Activated naive CD8-positive, alpha-beta T cell treated with anti-CD3 and anti-CD28 coated beads, Interleukin-2, amount 50 U/mL, for 24 hours (primary cell): ENCODE data around the gene ATP6AP1.
A peak's percentile ranks its signal among the peaks of the same experiment; 100 is the strongest.

ENCODE experiments used
- ATAC-seq: fragments of 150-1000 bp; cut with Tn5 transposase; one replicate; pipeline ENCODE4 v1.10.0; 2021
- DNase-seq: peaks from one replicate; pipeline ENCODE4 v3.0.0; 2021
- H3K27ac Mint-ChIP-seq: one replicate; pipeline ENCODE4 v1.8.0; 2021; ENCODE audit warnings: mild to moderate bottlenecking, mixed read lengths
- H3K27me3 Mint-ChIP-seq: one replicate; pipeline ENCODE4 v1.8.0; 2021; ENCODE audit warnings: mixed read lengths
- H3K36me3 Mint-ChIP-seq: one replicate; pipeline ENCODE4 v1.8.0; 2021; ENCODE audit warnings: low read depth, mixed read lengths
- H3K4me1 Mint-ChIP-seq: one replicate; pipeline ENCODE4 v1.8.0; 2021; ENCODE audit warnings: mixed read lengths
- H3K4me3 Mint-ChIP-seq: one replicate; pipeline ENCODE4 v1.8.0; 2021; ENCODE audit warnings: mild to moderate bottlenecking, moderate library complexity, mixed read lengths
- H3K9me3 Mint-ChIP-seq: one replicate; pipeline ENCODE4 v1.8.0; 2021; ENCODE audit warnings: mixed read lengths

ATP6AP1 gene

DNA sequence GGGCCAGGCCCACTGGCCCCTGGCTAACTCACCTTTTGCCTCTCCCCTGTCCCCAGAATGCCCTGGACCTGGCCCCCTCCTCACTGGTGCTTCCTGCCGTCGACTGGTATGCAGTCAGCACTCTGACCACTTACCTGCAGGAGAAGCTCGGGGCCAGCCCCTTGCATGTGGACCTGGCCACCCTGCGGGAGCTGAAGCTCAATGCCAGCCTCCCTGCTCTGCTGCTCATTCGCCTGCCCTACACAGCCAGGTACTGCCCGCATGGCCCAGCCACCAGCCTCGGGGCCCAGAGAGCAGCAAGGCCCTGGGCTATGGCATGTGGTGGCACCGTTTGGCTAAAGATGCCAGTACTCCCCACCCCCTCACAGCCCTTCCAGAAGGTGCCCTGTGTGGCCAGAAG, 3.7 kb downstream of the ATP6AP1 start:
- ATAC-seq, result no peak
- Mint-ChIP-seq H3K9me3 (no peaks in the 10 kb centered on the region), H3K36me3 (no peaks in the 10 kb centered on the region), H3K27ac (no peak overlapping the region), H3K4me1 (peaks cover 31% of the 10 kb centered on the region), H3K4me3 (no peak overlapping the region), H3K27me3 (no peaks in the 10 kb centered on the region)
- no peak for DNase-seq

DNA sequence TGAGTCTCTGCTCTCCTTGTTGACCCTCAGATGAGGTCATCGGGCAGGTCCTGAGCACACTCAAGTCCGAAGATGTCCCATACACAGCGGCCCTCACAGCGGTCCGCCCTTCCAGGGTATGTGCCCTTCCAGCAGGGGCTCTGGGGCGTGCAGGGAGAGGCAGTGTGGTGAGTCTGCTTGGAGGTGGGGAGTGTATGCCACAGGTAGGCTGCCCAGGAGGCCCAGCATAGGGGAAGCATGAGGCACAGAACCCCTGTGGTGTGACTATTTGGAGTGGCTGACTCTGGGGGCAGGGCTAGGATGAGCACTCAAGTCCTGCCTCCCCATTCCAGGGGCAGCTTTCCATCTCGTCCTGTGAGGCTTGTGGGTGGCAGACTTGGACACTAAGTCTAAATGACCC, 5.1 kb downstream of the ATP6AP1 start:
- Mint-ChIP-seq H3K4me3 (no peak overlapping the region), H3K36me3 (no peaks in the 10 kb centered on the region), H3K4me1 (peaks cover 28% of the 10 kb centered on the region), H3K9me3 (no peaks in the 10 kb centered on the region), H3K27me3 (no peaks in the 10 kb centered on the region), H3K27ac (no peak overlapping the region)
- no peak for DNase-seq
- ATAC-seq, result no peak

DNA sequence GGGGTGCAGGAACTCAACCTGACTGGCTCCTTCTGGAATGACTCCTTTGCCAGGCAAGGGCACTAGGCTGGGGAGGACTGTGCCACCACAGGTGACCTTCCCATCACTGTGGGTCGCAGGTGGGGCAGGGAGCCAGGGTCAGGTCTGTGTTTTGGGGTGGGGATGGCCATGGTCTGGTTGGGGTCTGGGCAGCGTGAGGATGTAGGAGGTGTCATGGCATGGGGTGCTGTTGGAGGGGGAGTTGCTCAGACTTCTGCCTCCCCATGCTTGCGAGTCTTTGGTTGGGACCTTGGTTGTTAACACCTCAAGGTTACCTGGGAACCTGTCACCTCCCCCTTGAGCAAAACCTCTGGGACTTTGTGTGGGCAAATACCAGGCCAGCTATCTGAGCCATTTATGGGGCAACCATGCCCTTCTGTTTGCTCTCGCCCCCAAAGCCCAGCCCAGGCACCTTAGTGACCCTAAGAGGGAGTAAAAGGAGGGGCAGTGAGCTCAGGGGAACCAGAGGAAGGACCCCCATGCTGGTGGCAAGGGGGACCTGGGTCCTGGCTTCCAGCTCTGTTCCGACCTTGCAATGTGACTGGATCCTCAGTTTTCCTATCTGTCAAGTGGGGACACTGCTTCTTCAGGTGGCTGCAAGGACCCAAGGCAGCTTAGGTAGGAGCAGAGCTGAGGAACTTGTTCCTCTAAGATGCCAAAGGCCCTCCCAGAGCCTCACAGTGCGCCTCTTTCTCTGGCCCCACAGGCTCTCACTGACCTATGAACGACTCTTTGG, 6.1 kb downstream of the ATP6AP1 start:
- Mint-ChIP-seq H3K9me3 (no peaks in the 10 kb centered on the region), H3K4me1 (peaks cover 23% of the 10 kb centered on the region), H3K27me3 (no peaks in the 10 kb centered on the region), H3K36me3 (no peaks in the 10 kb centered on the region), H3K4me3 (no peak overlapping the region), H3K27ac (no peak overlapping the region)
- ATAC-seq, result no peak
- DNase-seq, result no peak

DNA sequence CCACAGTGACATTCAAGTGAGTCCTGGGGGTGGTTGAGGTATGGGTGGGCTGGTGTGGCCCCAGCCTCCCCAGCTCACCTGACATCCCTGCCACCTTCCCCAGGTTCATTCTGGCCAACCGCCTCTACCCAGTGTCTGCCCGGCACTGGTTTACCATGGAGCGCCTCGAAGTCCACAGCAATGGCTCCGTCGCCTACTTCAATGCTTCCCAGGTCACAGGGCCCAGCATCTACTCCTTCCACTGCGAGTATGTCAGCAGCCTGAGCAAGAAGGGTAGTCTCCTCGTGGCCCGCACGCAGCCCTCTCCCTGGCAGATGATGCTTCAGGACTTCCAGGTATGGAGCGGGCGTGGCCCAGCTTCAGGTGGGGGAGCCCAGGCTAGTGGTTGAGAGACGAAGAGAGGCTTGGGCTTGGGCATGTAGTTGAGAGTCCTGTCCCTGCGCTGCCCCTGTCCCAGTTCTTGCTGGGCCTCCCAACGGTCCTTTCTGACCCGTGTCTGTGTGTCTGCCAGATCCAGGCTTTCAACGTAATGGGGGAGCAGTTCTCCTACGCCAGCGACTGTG, 6.8 kb downstream of the ATP6AP1 start:
- ATAC-seq, result no peak
- H3K9me3 Mint-ChIP-seq, result no peaks in the 10 kb centered on the region
- no peak overlapping the region for H3K4me3 Mint-ChIP-seq
- H3K4me1 Mint-ChIP-seq, result peaks cover 19% of the 10 kb centered on the region
- no peak for DNase-seq
- H3K36me3 Mint-ChIP-seq, result no peaks in the 10 kb centered on the region
- H3K27me3 Mint-ChIP-seq, result no peaks in the 10 kb centered on the region
- no peak overlapping the region for H3K27ac Mint-ChIP-seq

DNA sequence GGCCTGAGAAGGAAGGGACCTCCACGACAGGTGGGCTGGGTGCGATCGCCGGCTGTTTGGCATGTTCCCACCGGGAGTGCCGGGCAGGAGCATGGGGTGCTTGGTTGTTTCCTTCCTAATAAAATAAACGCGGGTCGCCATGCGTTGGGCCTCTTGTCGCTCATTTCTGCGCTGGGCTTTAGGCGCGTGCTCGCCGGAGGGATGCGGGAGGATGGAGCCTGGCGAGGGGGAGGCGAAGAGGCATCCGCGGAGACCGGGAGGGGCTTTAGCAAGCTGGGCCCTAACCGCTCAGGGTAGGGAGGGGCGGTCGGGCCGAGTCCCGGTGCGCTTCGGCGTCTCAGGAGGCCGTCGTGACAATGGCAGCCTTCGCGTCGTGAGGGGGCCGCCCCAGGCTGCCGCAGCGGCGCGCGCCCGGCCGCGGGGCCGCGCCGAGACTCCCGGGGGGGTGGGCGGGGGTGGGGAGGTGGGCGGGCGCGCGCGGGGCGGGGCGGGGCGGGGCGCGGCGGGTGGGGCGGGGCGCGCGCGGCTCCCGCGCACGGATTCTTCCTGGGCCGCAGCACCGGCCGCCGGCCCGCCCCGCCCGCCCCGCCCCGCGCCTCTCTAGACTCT, 8.0 kb downstream of the ATP6AP1 start:
- peak overlapping the region; percentile 85 for H3K27ac Mint-ChIP-seq
- H3K4me3 Mint-ChIP-seq, result peak overlapping the region; percentile 75
- H3K9me3 Mint-ChIP-seq, result no peaks in the 10 kb centered on the region
- H3K36me3 Mint-ChIP-seq, result peaks cover 3% of the 10 kb centered on the region
- DNase-seq (peak; percentile 42), ATAC-seq (peak; percentile 68)
- no peaks in the 10 kb centered on the region for H3K27me3 Mint-ChIP-seq
- H3K4me1 Mint-ChIP-seq, result peaks cover 14% of the 10 kb centered on the region

DNA sequence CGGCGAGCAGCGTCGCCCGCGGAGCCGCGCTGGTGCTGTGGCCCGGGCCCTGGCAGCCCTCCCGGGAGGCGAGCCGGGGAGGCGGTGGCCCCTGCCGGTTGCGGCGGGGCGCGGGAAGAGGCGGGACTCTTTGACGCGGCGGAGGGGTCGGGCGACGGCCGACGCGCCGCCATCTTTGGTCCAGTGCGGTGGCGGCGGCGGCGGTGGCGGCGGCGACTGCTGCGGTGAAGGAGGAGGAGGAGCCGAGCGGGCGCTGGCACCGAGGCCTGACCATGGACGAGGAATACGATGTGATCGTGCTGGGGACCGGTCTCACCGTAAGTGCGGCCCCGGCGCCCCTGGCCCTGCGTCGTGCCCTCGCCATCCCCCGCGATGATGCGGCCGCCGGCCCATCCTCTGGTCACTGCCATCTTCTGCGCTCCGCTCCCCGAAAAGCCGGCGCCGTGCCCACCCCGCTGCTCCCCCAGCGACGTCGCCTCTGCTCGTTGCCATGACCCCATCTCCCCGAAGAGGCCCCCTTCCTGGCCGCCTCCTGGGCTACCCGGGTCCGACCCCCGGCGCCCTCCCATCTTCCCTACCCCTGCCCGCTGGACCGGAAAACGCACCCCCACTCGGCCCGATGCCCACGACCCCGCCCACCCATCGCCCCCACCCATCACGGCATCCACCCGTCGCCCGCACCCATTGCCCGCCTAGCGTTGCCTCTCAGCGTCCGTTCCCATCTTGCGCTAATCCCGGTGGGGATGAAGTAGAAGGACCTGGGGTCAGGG, 8.7 kb downstream of the ATP6AP1 start, which contains the start of gene GDI1:
GDI1 (plus strand) TSS at position 172 of the 770 bp plus-strand sequence; CDS start at position 273, 101 bp downstream.
- Mint-ChIP-seq H3K9me3 (no peaks in the 10 kb centered on the region), H3K36me3 (peaks cover 5% of the 10 kb centered on the region), H3K27ac (peak within 1 kb of the TSS; percentile 85), H3K4me1 (peaks cover 15% of the 10 kb centered on the region), H3K4me3 (peak within 1 kb of the TSS; percentile 81), H3K27me3 (no peaks in the 10 kb centered on the region)
- ATAC-seq (peak; percentile 16), DNase-seq (peak; percentile 63)

DNA sequence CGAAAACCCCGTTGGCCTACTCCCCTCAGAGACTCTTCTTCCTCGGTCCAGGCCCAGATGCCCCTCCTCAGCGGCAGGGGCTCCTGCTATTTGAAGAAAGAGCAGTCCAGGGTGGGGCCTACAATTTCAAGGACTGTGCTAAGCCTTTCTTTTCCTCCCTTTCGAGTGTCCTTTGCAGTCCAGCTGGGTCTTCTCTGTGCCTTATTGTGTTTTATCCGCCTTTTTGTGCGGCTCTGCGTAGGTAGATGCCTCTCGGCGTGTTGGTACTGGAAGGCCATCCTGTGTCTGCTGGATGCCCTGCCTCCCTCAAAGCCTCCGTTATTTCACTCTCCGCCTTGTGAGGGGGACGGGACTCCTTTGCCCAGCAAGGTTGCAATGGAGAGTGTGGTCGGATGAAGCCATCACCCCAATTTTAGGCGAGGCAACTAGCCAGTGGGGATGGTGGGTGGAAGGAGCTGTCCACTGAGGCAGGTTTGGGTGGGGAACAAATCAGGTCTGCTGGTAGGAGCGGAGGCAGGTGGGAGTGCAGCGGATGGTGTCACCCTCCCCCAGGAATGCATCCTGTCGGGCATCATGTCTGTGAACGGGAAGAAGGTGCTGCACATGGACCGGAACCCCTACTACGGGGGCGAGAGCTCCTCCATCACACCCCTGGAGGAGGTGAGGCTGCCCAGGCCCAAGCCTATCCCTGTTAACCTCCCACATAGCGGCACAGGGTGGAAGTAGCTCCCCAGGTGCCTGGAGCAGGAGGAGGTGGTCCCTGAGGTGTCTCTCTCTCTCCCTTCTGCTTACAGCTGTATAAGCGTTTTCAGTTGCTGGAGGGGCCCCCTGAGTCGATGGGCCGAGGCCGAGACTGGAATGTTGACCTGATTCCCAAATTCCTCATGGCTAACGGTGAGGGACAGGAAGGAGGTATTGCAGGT, 9.8 kb downstream of the ATP6AP1 start:
- ATAC-seq, result no peak
- Mint-ChIP-seq H3K27me3 (no peaks in the 10 kb centered on the region), H3K9me3 (no peaks in the 10 kb centered on the region), H3K36me3 (peaks cover 5% of the 10 kb centered on the region), H3K4me3 (peak overlapping the region; percentile 81), H3K4me1 (peaks cover 15% of the 10 kb centered on the region), H3K27ac (peak overlapping the region; percentile 79)
- no peak for DNase-seq

DNA sequence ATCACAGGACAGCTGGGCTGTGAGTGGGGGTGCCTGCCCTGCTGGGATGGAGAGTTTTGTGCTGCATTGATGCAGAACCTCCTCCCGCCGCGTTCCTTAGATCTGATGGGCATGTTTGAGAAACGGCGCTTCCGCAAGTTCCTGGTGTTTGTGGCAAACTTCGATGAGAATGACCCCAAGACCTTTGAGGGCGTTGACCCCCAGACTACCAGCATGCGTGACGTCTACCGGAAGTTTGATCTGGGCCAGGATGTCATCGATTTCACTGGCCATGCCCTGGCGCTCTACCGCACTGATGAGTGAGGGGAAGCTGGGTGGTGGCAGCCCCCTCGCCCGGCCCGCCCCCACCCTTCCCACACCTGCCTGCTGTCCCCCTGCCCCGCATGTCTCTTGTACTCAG, 11.4 kb downstream of the ATP6AP1 start:
- Mint-ChIP-seq H3K36me3 (peaks cover 5% of the 10 kb centered on the region), H3K27ac (no peak overlapping the region)

DNA sequence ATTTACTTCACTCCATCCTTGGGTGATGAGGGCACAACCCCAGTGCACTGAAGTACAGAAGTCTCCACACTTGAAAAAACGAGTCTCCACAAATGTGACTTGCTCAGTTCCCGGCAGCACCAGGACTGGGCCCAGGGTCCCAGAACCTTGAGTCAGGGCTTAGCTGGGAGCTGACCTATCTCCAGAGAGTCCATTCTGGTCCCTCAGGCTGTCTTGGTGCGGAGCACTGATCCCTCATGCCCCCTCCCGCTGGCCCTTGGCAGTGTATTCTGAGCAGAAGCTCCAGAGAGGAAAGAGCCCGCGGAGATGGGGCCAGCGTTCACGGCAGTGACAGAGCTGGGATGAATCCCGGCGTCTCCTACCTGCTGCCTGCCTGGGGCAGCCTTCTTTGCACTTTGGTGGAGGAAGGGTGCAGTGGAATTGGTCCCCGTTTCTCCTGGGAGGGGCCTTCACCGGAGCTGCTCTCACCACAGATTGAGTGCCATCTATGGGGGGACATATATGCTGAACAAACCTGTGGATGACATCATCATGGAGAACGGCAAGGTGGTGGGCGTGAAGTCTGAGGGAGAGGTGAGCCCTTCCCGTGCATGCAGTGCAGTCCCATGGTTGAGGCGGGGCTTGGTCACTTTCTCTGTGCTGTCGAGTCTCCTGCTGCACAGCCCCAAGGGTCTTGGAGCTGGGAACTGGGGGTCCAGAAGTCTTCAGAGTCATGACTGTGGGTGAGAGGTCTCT, 12.3 kb downstream of the ATP6AP1 start:
- DNase-seq (no peak), ATAC-seq (no peak)
- peaks cover 18% of the 10 kb centered on the region for H3K4me1 Mint-ChIP-seq
- peaks cover 5% of the 10 kb centered on the region for H3K36me3 Mint-ChIP-seq
- no peak overlapping the region for H3K27ac Mint-ChIP-seq
- H3K4me3 Mint-ChIP-seq, result no peak overlapping the region
- H3K9me3 Mint-ChIP-seq, result no peaks in the 10 kb centered on the region
- H3K27me3 Mint-ChIP-seq, result no peaks in the 10 kb centered on the region

More for the DNA sequence above, 11.4 kb downstream of the ATP6AP1 start:
- Mint-ChIP-seq H3K9me3 (no peaks in the 10 kb centered on the region), H3K27me3 (no peaks in the 10 kb centered on the region), H3K4me3 (no peak overlapping the region), H3K4me1 (peaks cover 18% of the 10 kb centered on the region)
- no peak for ATAC-seq
- DNase-seq, result no peak

DNA sequence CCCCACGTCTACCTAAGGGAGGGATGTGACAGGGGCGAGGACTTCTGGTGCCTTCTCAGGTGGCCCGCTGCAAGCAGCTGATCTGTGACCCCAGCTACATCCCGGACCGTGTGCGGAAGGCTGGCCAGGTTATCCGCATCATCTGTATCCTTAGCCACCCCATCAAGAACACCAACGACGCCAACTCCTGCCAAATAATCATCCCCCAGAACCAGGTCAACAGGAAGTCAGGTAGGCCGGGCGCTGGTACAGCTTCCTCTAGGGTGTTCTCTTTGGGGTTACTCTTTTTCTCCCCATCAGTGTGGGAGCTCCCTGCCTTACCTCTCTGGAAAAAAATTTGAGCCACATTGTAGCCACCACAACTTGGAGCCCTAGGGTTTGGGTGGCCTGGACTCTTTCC, 13.1 kb downstream of the ATP6AP1 start:
- Mint-ChIP-seq H3K36me3 (peaks cover 5% of the 10 kb centered on the region), H3K9me3 (no peaks in the 10 kb centered on the region), H3K4me3 (no peak overlapping the region), H3K4me1 (peaks cover 15% of the 10 kb centered on the region), H3K27me3 (no peaks in the 10 kb centered on the region), H3K27ac (no peak overlapping the region)
- ATAC-seq (no peak), DNase-seq (no peak)

DNA sequence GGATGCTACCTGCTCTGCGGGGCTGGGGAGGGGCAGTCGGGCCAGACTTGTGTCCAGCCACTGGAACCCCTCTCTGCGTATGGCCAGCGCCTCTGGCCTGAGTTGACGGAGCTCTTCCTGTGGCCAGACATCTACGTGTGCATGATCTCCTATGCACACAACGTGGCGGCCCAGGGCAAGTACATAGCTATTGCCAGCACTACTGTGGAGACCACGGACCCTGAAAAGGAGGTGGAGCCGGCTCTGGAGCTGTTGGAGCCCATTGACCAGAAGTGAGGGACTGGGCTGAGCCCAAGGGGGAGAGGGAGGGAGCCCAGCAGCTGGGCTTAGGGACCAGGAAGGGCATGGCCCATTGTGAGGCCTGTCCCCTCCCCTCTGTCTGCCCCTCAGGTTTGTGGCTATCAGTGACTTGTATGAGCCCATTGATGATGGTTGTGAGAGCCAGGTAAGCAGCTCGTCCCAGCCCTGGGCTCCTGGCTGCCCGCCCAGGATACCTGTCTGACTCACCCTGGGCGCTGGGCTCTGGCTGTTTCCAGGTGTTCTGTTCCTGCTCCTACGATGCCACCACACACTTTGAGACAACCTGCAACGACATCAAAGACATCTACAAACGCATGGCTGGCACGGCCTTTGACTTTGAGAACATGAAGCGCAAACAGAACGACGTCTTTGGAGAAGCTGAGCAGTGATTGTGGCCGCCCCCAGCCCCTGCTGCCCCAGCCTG, 13.7 kb downstream of the ATP6AP1 start:
- Mint-ChIP-seq H3K27me3 (no peaks in the 10 kb centered on the region), H3K27ac (no peak overlapping the region), H3K36me3 (peaks cover 7% of the 10 kb centered on the region), H3K9me3 (no peaks in the 10 kb centered on the region), H3K4me1 (peaks cover 15% of the 10 kb centered on the region), H3K4me3 (no peak overlapping the region)
- ATAC-seq, result no peak
- DNase-seq, result no peak

DNA sequence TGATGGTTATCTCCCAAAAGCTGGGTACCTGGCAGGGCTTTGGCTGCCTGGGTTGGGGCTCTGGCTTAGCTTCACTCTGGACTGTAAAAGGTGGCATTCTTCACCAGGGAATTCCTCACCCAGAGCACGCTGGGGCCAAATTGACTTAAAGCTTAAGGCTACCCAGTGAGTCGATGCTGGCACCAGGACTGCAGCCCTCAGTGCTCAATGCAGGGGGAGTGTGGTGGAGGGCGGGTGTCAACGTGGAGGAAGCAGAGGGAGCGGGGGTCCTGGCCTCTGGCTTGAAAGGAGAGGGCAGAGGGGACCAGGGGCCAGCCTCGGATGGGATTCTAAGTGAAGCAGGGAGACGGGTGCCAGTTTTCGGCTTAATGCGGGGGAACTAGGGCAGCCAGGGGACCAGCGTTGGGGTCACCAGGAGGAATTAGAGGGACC, 15.0 kb downstream of the ATP6AP1 start:
- Mint-ChIP-seq H3K4me1 (peaks cover 10% of the 10 kb centered on the region), H3K36me3 (peaks cover 9% of the 10 kb centered on the region), H3K4me3 (peak overlapping the region; percentile 64), H3K27me3 (no peaks in the 10 kb centered on the region), H3K9me3 (no peaks in the 10 kb centered on the region), H3K27ac (no peak overlapping the region)
- DNase-seq, result no peak
- ATAC-seq, result peak; percentile 22
